ENCODE measurements around the gene DAB2IP. TPM values are rescaled to one million over a fixed set of nuclear protein-coding genes. Genes with fewer than 3 reads are reported as not detected.

DAB2IP gene
- total RNA-seq, 6 experiments from 2014 or later: 23.0 to 28.2 (median 25.7) TPM

- Mint-ChIP-seq H3K4me3 (no peak overlapping the region), H3K9me3 (no peaks in the 10 kb centered on the region), H3K36me3 (ENCODE audit: low read depth) (no peaks in the 10 kb centered on the region), H3K4me1 (ENCODE audit: low read depth) (peaks cover 31% of the 10 kb centered on the region), H3K27ac (no peak overlapping the region), H3K27me3 (ENCODE audit: insufficient read depth) (peaks cover 15% of the 10 kb centered on the region)
- TF ChIP-seq CTCF (IDR thresholded peaks at IDR 0.05): no peak
- DNase-seq: no peak
These were observed 43.1 kb upstream of the DAB2IP start for GRCh38 chr9:121608168-121608853.

GRCh38 chr9:121609822-121610637, 41.4 kb upstream of the DAB2IP start:
- DNase-seq: peak; percentile 66

GRCh38 chr9:121610638-121610953, 40.8 kb upstream of the DAB2IP start:
- DNase-seq: no peak
- Mint-ChIP-seq H3K4me1 (ENCODE audit: low read depth) (peaks cover 25% of the 10 kb centered on the region), H3K27me3 (ENCODE audit: insufficient read depth) (peaks cover 13% of the 10 kb centered on the region), H3K27ac (no peak overlapping the region), H3K4me3 (no peak overlapping the region), H3K36me3 (ENCODE audit: low read depth) (no peaks in the 10 kb centered on the region), H3K9me3 (no peaks in the 10 kb centered on the region)
- no peak; the same call in 1 of the 2 replicates for TF ChIP-seq CTCF (IDR thresholded peaks at IDR 0.05)

More at GRCh38 chr9:121609822-121610637, 41.4 kb upstream of the DAB2IP start:
- no peak overlapping the region for H3K27ac Mint-ChIP-seq
- peaks cover 25% of the 10 kb centered on the region for H3K4me1 Mint-ChIP-seq (ENCODE audit: low read depth)
- TF ChIP-seq CTCF (IDR thresholded peaks at IDR 0.05): no peak; the same call in 1 of the 2 replicates
- H3K4me3 Mint-ChIP-seq: no peak overlapping the region
- no peaks in the 10 kb centered on the region for H3K9me3 Mint-ChIP-seq
- peaks cover 13% of the 10 kb centered on the region for H3K27me3 Mint-ChIP-seq (ENCODE audit: insufficient read depth)
- no peaks in the 10 kb centered on the region for H3K36me3 Mint-ChIP-seq (ENCODE audit: low read depth)

GRCh38 chr9:121612511-121612998, 38.9 kb upstream of the DAB2IP start:
- H3K27me3 Mint-ChIP-seq (ENCODE audit: insufficient read depth): peaks cover 23% of the 10 kb centered on the region
- no peak for DNase-seq
- no peaks in the 10 kb centered on the region for H3K36me3 Mint-ChIP-seq (ENCODE audit: low read depth)
- TF ChIP-seq CTCF (IDR thresholded peaks at IDR 0.05): no peak
- peaks cover 19% of the 10 kb centered on the region for H3K4me1 Mint-ChIP-seq (ENCODE audit: low read depth)
- H3K27ac Mint-ChIP-seq: no peak overlapping the region
- H3K9me3 Mint-ChIP-seq: no peaks in the 10 kb centered on the region
- H3K4me3 Mint-ChIP-seq: no peak overlapping the region

GRCh38 chr9:121613009-121613752, 38.3 kb upstream of the DAB2IP start:
- H3K27ac Mint-ChIP-seq: no peak overlapping the region
- TF ChIP-seq CTCF (IDR thresholded peaks at IDR 0.05): no peak
- H3K36me3 Mint-ChIP-seq (ENCODE audit: low read depth): no peaks in the 10 kb centered on the region
- H3K4me1 Mint-ChIP-seq (ENCODE audit: low read depth): peaks cover 13% of the 10 kb centered on the region
- DNase-seq: no peak
- H3K4me3 Mint-ChIP-seq: no peak overlapping the region
- H3K27me3 Mint-ChIP-seq (ENCODE audit: insufficient read depth): peaks cover 23% of the 10 kb centered on the region
- no peaks in the 10 kb centered on the region for H3K9me3 Mint-ChIP-seq
